Gastroesophageal sphincter (tissue), 4 donors: Measurements from ENCODE around the gene ZFYVE26. TPM values are rescaled to one million over a fixed set of nuclear protein-coding genes. Genes with fewer than 3 reads are reported as not detected.
"Not testable (repeated sequence)": the region's sequence is repeated elsewhere in the genome, so short reads cannot be mapped to it uniquely, and the experiment has no call there.

Source experiments
- ATAC-seq: fragments of 150-250 bp; one replicate; pipeline ENCODE4 v1.9.1; 2016; ENCODE audit warnings: mild to moderate bottlenecking, moderate library complexity
- H3K27ac ChIP-seq, 4 donors: fragments of 200-600 bp; sonication (generic) in 3 of 4; 1 replicate in 3 of 4; 2 replicates in 1 of 4; pipeline ENCODE4 v1.5.1; 2016 to 2019
- H3K27me3 ChIP-seq: fragments of 200-600 bp; sonication (generic); one replicate; pipeline ENCODE4 v1.5.1; 2019
- H3K36me3 ChIP-seq, 2 donors: fragments of 200-600 bp; sonication (generic); one replicate each; pipeline ENCODE4 v1.5.1; 2019; ENCODE audit warnings: control low read depth in 1 of 2
- H3K4me1 ChIP-seq, 3 donors: fragments of 200-600 bp; sonication (generic); 1 replicate in 2 of 3; 2 replicates in 1 of 3; pipeline ENCODE4 v1.5.1; 2016 to 2019; ENCODE audit warnings: control low read depth in 2 of 3
- H3K4me3 ChIP-seq, 2 donors: fragments of 200-600 bp; sonication (generic); one replicate each; pipeline ENCODE4 v1.5.1; 2019; ENCODE audit warnings: mild to moderate bottlenecking in 1 of 2, moderate library complexity in 1 of 2
- H3K9me3 ChIP-seq, 3 donors: fragments of 200-600 bp; sonication (generic); one replicate each; pipeline ENCODE4 v1.5.1; 2017 to 2019; ENCODE audit warnings: control low read depth in 2 of 3
- CTCF ChIP-seq, 4 experiments: fragments of 200-600 bp in 2 of 4; fragments of 450-650 bp in 2 of 4; sonication (generic) in 1 of 4; IDR thresholded peaks; one replicate each; pipeline ENCODE4 v1.5.1; 2017 to 2019; ENCODE audit warnings: antibody characterized with exemption in 4 of 4, mild to moderate bottlenecking in 2 of 4, moderate library complexity in 2 of 4
- EP300 ChIP-seq: sonication (generic); formaldehyde crosslinking; IDR thresholded peaks from one replicate; pipeline ENCODE4 v1.6.1; 2017; ENCODE audit warnings: antibody characterized with exemption, mild to moderate bottlenecking
- POLR2A ChIP-seq, 2 donors: fragments of 450-650 bp; IDR thresholded peaks; one replicate each; pipeline ENCODE4 v1.6.1; 2017; ENCODE audit warnings: antibody characterized with exemption in 2 of 2, mild to moderate bottlenecking in 2 of 2, moderate library complexity in 1 of 2
- POLR2AphosphoS5 ChIP-seq: sonication (generic); formaldehyde crosslinking; IDR thresholded peaks from one replicate; pipeline ENCODE4 v1.6.1; 2017; ENCODE audit warnings: antibody characterized with exemption
- WGBS, 2 donors: methylation state at CpG; one replicate each; pipeline ENCODE4 v1.1.5; 2018; ENCODE audit warnings: low coverage in 1 of 2; 5-methylcytosine and 5-hydroxymethylcytosine counted together
- total RNA-seq, 4 donors: library from RNA; depleted of rRNA; stranded (reverse); fragments of >200 nt; gene quantifications; one replicate each; pipeline ENCODE4 v1.1.0, GENCODE V29; 2016

The ZFYVE26 gene
- total RNA-seq, 4 donors from 2014 or later: 19.3 to 30.7 (median 23.1) TPM

- Histone ChIP-seq H3K27me3 (no peaks in the 10 kb centered on the region), H3K9me3 (no peaks in the 10 kb centered on the region), H3K4me3 (no peak overlapping the region), H3K4me1 (peaks cover 0 to 24% (median 8%) of the 10 kb centered on the region in 3 donors), H3K27ac (no peak overlapping the region), H3K36me3 (no peaks in the 10 kb centered on the region)
- ATAC-seq: no peak
- TF ChIP-seq EP300: no peak
- TF ChIP-seq CTCF (IDR thresholded peaks at IDR 0.05): no peak
- TF ChIP-seq POLR2A (IDR thresholded peaks at IDR 0.05): no peak
- no peak for TF ChIP-seq POLR2AphosphoS5
These were observed 4.7 kb upstream of the ZFYVE26 start for GRCh38 chr14:67821121-67821520.

- TF ChIP-seq CTCF (IDR thresholded peaks at IDR 0.05) (no peak), POLR2A (IDR thresholded peaks at IDR 0.05) (no peak), EP300 (no peak), POLR2AphosphoS5 (no peak)
- WGBS, 2 donors: 31 to 41% methylated on average over 12 to 13 of the region's 13 CpGs
- Histone ChIP-seq H3K4me1 (peaks cover 2 to 30% (median 13%) of the 10 kb centered on the region in 3 donors), H3K27ac (no peak overlapping the region), H3K27me3 (no peaks in the 10 kb centered on the region), H3K4me3 (peak overlapping the region; percentile 74 to 78), H3K9me3 (no peaks in the 10 kb centered on the region), H3K36me3 (no peaks in the 10 kb centered on the region)
- ATAC-seq: no peak
These were observed 4.1 kb upstream of the ZFYVE26 start for GRCh38 chr14:67820428-67820971.

- TF ChIP-seq CTCF (IDR thresholded peaks at IDR 0.05) (no peak), EP300 (no peak), POLR2A (IDR thresholded peaks at IDR 0.05) (no peak), POLR2AphosphoS5 (no peak)
These were observed 3.4 kb upstream of the ZFYVE26 start, which contains the start of gene RAD51B for GRCh38 chr14:67819563-67820421. Gene RAD51B (plus strand): TSS chr14:67819779.

GRCh38 chr14:67818476-67818875, 2.1 kb upstream of the ZFYVE26 start:
- H3K27me3 ChIP-seq, H3K27ac ChIP-seq, ATAC-seq, H3K36me3 ChIP-seq, H3K4me3 ChIP-seq, H3K9me3 ChIP-seq: not testable (repeated sequence)
- WGBS, 2 donors: 90% methylated on average over 5 of the region's 6 CpGs; no CpG with 5 or more reads in 1 of the 2 donors
- peaks cover 3 to 45% (median 17%) of the 10 kb centered on the region in 3 donors for H3K4me1 ChIP-seq

More at GRCh38 chr14:67819563-67820421, 3.4 kb upstream of the ZFYVE26 start, which contains the start of gene RAD51B:
- H3K4me3 ChIP-seq: peak within 1 kb of the TSS; percentile 74 to 78
- H3K4me1 ChIP-seq: peaks cover 3 to 37% (median 17%) of the 10 kb centered on the region in 3 donors
- no peaks in the 10 kb centered on the region for H3K27me3 ChIP-seq
- no peaks in the 10 kb centered on the region for H3K36me3 ChIP-seq
- 0% methylated on average over 16 to 22 of the region's 30 CpGs for WGBS, 2 donors
- no peaks in the 10 kb centered on the region for H3K9me3 ChIP-seq
- peak within 1 kb of the TSS in 3 of 4 donors; percentile 54 to 73 (median 63) for H3K27ac ChIP-seq
- ATAC-seq: peak; percentile 84

GRCh38 chr14:67817750-67818438, 1.5 kb upstream of the ZFYVE26 start:
- 87 to 92% methylated on average over 8 to 10 of the region's 14 CpGs for WGBS, 2 donors
- H3K36me3 ChIP-seq: peaks cover 0 to 13% of the 10 kb centered on the region in 2 donors
- no peak for TF ChIP-seq CTCF (IDR thresholded peaks at IDR 0.05)
- TF ChIP-seq POLR2AphosphoS5: no peak
- no peak for TF ChIP-seq EP300
- TF ChIP-seq POLR2A (IDR thresholded peaks at IDR 0.05): no peak
- no peak overlapping the region for H3K27ac ChIP-seq
- no peaks in the 10 kb centered on the region for H3K9me3 ChIP-seq
- H3K27me3 ChIP-seq: no peaks in the 10 kb centered on the region
- no peak for ATAC-seq
- peaks cover 3 to 45% (median 17%) of the 10 kb centered on the region in 3 donors for H3K4me1 ChIP-seq
- no peak overlapping the region for H3K4me3 ChIP-seq
